OCI-LY7 (cell line): ENCODE measurements around the gene ZNF850. TPM values are rescaled to one million over a fixed set of nuclear protein-coding genes. Genes with fewer than 3 reads are reported as not detected.
A peak's percentile ranks its signal among the peaks of the same experiment; 100 is the strongest.

Source experiments
- BruUV-seq: library from RNA; stranded (reverse); fragments of 400-500 nt; replicated peaks from 2 replicates; lab custom pipeline; 2021; lab: Mats Ljungman, UMichigan
- CTCF ChIA-PET: fragments of 300-600 bp; sonication (Branson Sonifier 250); formaldehyde crosslinking; loops from one replicate; lab custom pipeline; 2022; ENCODE audit warnings: antibody characterized with exemption; ENCODE audit not compliant: unreplicated experiment; lab: Charles Lee
- POLR2A ChIA-PET: fragments of 300-600 bp; sonication (Branson Sonifier 250); formaldehyde crosslinking; loops from one replicate; lab custom pipeline; 2022; ENCODE audit warnings: antibody characterized with exemption; lab: Charles Lee
- DNase-seq: peaks from one replicate; pipeline ENCODE4 v3.0.0-alpha.2; 2015; ENCODE audit warnings: low spot score
- H2AFZ ChIP-seq: fragments of 200-600 bp; sonication (generic), shearing (Covaris generic); 2 replicates; pipeline ENCODE4 v1.6.1; 2014; ENCODE audit warnings: mild to moderate bottlenecking, antibody characterized with exemption, low read length, moderate library complexity
- H3K27ac ChIP-seq: fragments of 200-600 bp; sonication (generic); 2 replicates; pipeline ENCODE4 v1.5.1; 2014; ENCODE audit warnings: mixed run types, low read depth, mild to moderate bottlenecking, moderate library complexity, low read length, inconsistent platforms; ENCODE audit not compliant: poor library complexity, severe bottlenecking
- H3K36me3 ChIP-seq: fragments of 200-600 bp; sonication (generic); 2 replicates; pipeline ENCODE4 v1.6.1; 2014; ENCODE audit warnings: mild to moderate bottlenecking, antibody characterized with exemption, low read length, moderate library complexity, mixed read lengths; ENCODE audit not compliant: insufficient read depth
- H3K4me1 ChIP-seq: fragments of 200-600 bp; sonication (generic); 2 replicates; pipeline ENCODE4 v1.5.1; 2014; ENCODE audit warnings: mild to moderate bottlenecking, low read length; ENCODE audit not compliant: insufficient read depth, poor library complexity, severe bottlenecking
- H3K4me2 ChIP-seq: fragments of 200-600 bp; sonication (generic); 2 replicates; pipeline ENCODE4 v1.6.1; 2014; ENCODE audit warnings: mild to moderate bottlenecking, low read length
- H3K4me3 ChIP-seq: fragments of 200-600 bp; sonication (generic); 2 replicates; pipeline ENCODE4 v1.5.1; 2014; ENCODE audit warnings: mild to moderate bottlenecking, low read depth, low read length; ENCODE audit not compliant: poor library complexity, severe bottlenecking
- H3K79me2 ChIP-seq: fragments of 200-600 bp; sonication (generic); 2 replicates; pipeline ENCODE4 v1.6.1; 2016; ENCODE audit warnings: low read depth, mild to moderate bottlenecking, low read length, moderate library complexity, mixed read lengths; ENCODE audit not compliant: insufficient read depth
- H3K9me2 ChIP-seq: fragments of 200-600 bp; sonication (generic); 2 replicates; pipeline ENCODE4 v1.6.1; 2016; ENCODE audit warnings: mild to moderate bottlenecking, low read length, mixed read lengths; ENCODE audit not compliant: insufficient read depth
- H3K9me3 ChIP-seq: fragments of 200-600 bp; sonication (generic); 2 replicates; pipeline ENCODE4 v1.6.1; 2014; ENCODE audit warnings: mild to moderate bottlenecking, mixed run types, low read length, mixed read lengths
- H4K20me1 ChIP-seq: fragments of 200-600 bp; sonication (generic); 2 replicates; pipeline ENCODE4 v1.6.1; 2014; ENCODE audit warnings: mild to moderate bottlenecking, antibody characterized with exemption, low read length, moderate library complexity, mixed read lengths; ENCODE audit not compliant: insufficient read depth
- EZH2phosphoT487 ChIP-seq: fragments of 200-600 bp; sonication (generic); IDR thresholded peaks from 2 replicates; pipeline ENCODE4 v1.6.1; 2018; ENCODE audit warnings: low read depth, borderline replicate concordance, mild to moderate bottlenecking, mixed run types, antibody characterized with exemption, low read length, moderate library complexity, mixed read lengths
- intact Hi-C: fragments of 100-400 bp; cut with micrococcal nuclease; formaldehyde crosslinking; loops from one replicate; pipeline ENCODE4 v1.10.0; 2022; ENCODE audit not compliant: unreplicated experiment
- total RNA-seq, 2 experiments: library from RNA; depleted of rRNA in 1 of 2; stranded (reverse); fragments of >200 nt in 1 of 2; shearing (Covaris generic) in 1 of 2; gene quantifications; 2 replicates each; pipeline ENCODE4 v1.2.3, GENCODE V29; 2014 to 2022
- TF ChIP-seq, protein P1 (sequence below): fragments of 200-600 bp; sonication (generic); conservative IDR thresholded peaks from 2 replicates; pipeline ENCODE4 v1.5.1; 2014; ENCODE audit warnings: mild to moderate bottlenecking, antibody characterized with exemption, low read length, moderate library complexity, mixed read lengths

The ZNF850 gene
- total RNA-seq, 2 experiments from 2014 or later: 8.4 to 10.6 TPM

DNA sequence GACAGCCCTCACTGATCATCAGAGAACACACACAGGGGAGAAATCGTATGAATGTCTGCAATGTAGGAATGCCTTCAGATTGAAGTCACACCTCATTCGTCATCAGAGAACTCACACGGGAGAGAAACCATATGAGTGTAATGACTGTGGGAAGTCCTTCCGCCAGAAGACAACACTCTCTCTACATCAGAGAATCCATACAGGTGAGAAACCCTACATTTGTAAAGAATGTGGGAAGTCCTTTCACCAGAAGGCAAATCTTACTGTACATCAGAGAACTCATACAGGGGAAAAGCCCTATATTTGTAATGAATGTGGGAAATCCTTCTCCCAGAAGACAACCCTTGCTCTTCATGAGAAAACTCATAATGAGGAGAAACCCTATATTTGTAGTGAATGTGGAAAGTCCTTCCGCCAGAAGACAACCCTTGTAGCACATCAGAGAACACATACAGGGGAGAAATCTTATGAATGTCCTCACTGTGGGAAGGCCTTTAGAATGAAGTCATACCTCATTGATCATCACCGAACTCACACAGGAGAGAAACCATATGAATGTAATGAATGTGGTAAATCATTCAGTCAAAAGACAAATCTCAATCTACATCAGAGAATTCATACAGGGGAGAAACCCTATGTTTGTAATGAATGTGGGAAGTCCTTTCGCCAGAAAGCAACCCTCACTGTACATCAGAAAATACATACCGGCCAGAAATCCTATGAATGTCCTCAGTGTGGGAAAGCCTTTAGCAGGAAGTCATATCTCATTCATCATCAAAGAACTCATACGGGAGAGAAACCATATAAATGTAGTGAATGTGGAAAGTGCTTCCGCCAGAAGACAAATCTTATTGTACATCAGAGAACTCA is 52.7 kb downstream of the ZNF850 start:
- Histone ChIP-seq H3K79me2 (no peaks in the 10 kb centered on the region), H3K9me2 (no peaks in the 10 kb centered on the region), H4K20me1 (no peaks in the 10 kb centered on the region), H3K4me2 (no peak overlapping the region), H3K4me3 (no peak overlapping the region), H2AFZ (no peak overlapping the region), H3K27ac (no peak overlapping the region), H3K36me3 (peaks cover 66% of the 10 kb centered on the region), H3K9me3 (peaks cover 63% of the 10 kb centered on the region), H3K4me1 (no peaks in the 10 kb centered on the region)
- ChIA-PET POLR2A (no interaction called here), CTCF (no interaction called here)
- DNase-seq: peak; percentile 1
- intact Hi-C loops: no loop called here
- BruUV-seq: no TSS peak
- TF ChIP-seq, protein P1, sequence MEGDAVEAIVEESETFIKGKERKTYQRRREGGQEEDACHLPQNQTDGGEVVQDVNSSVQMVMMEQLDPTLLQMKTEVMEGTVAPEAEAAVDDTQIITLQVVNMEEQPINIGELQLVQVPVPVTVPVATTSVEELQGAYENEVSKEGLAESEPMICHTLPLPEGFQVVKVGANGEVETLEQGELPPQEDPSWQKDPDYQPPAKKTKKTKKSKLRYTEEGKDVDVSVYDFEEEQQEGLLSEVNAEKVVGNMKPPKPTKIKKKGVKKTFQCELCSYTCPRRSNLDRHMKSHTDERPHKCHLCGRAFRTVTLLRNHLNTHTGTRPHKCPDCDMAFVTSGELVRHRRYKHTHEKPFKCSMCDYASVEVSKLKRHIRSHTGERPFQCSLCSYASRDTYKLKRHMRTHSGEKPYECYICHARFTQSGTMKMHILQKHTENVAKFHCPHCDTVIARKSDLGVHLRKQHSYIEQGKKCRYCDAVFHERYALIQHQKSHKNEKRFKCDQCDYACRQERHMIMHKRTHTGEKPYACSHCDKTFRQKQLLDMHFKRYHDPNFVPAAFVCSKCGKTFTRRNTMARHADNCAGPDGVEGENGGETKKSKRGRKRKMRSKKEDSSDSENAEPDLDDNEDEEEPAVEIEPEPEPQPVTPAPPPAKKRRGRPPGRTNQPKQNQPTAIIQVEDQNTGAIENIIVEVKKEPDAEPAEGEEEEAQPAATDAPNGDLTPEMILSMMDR: no peak
- TF ChIP-seq EZH2phosphoT487: no peak

DNA sequence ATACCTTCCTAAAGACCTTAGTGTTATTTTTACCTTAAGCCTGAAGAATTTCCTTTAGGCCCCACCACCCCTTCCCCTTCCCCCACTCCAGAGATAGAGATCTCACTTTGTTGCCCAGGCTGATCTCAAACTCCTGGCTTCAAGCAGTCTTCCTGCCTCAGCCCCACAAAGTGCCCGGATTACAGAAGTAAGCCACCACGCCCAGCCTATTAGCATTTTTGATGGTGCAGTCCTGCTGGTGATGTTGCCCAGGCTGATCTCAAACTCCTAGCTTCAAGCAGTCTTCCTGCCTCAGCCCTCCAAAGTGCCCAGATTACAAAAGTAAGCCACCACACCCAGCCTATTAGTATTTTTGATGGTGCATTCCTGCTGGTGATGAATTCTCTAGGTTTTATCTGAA is 63.2 kb downstream of the ZNF850 start:
- no peaks in the 10 kb centered on the region for H4K20me1 ChIP-seq
- intact Hi-C loops: no loop called here
- ChIA-PET POLR2A (no interaction called here), CTCF (no interaction called here)
- no peak overlapping the region for H3K4me2 ChIP-seq
- H3K4me3 ChIP-seq: no peak overlapping the region
- H3K4me1 ChIP-seq: no peaks in the 10 kb centered on the region
- H3K27ac ChIP-seq: no peak overlapping the region
- no peak for DNase-seq
- peaks cover 72% of the 10 kb centered on the region; the same call in 1 of the 2 replicates for H3K9me3 ChIP-seq
- H3K36me3 ChIP-seq: peaks cover 88% of the 10 kb centered on the region
- H3K9me2 ChIP-seq: no peaks in the 10 kb centered on the region
- TF ChIP-seq, protein P1: no peak
- no peak for TF ChIP-seq EZH2phosphoT487
- H2AFZ ChIP-seq: no peak overlapping the region
- no TSS peak for BruUV-seq
- H3K79me2 ChIP-seq: peaks cover 30% of the 10 kb centered on the region; the same call in 1 of the 2 replicates

DNA sequence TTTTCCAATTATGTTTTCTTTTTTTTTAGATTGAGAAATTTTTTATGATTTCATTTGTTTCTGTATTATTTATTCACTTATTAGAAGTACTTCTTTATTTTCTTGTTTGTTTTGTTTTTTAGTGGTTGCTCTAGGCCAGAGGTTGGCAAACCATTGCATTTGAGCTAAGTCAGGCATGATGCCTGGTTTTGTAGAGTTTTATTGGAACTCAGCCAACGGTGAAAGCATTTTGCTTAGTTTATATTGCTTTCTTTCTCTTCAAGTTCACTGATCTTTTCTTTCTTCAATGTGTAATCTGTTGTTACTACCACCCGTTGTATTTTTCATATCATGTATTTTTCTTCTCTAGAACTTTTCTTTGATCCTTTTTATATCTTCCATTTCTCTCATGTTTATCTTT is 65.5 kb downstream of the ZNF850 start:
- ChIA-PET POLR2A (interaction anchor here (0.7 kb wide), 1 partner anchor 119 kb away, joined by 4 read pairs; no protein-coding TSS in a partner anchor), CTCF (no interaction called here)
- H3K36me3 ChIP-seq: peaks cover 71% of the 10 kb centered on the region
- BruUV-seq: no TSS peak
- intact Hi-C loops: no loop called here
- peaks cover 30% of the 10 kb centered on the region; the same call in 1 of the 2 replicates for H3K79me2 ChIP-seq
- H3K27ac ChIP-seq: no peak overlapping the region
- no peak overlapping the region for H2AFZ ChIP-seq
- H3K4me1 ChIP-seq: no peaks in the 10 kb centered on the region
- H3K4me3 ChIP-seq: no peak overlapping the region
- H3K9me3 ChIP-seq: peaks cover 64% of the 10 kb centered on the region; the same call in 1 of the 2 replicates
- DNase-seq: no peak
- no peak overlapping the region for H3K4me2 ChIP-seq
- no peaks in the 10 kb centered on the region for H3K9me2 ChIP-seq
- TF ChIP-seq EZH2phosphoT487: no peak
- TF ChIP-seq, protein P1: no peak
- no peaks in the 10 kb centered on the region for H4K20me1 ChIP-seq
